GM21390 (cell line): Measurements from ENCODE around the gene FAT1.

Experiments used
- ATAC-seq: cut with Tn5 transposase; IDR thresholded peaks from one replicate; pipeline ENCODE4 v1.9.1; 2021; ENCODE audit not compliant: unreplicated experiment

The FAT1 gene

GRCh38 chr4:186725469-186726425 is 2.1 kb upstream of the FAT1 start:
- ATAC-seq: no peak

GRCh38 chr4:186724864-186725468 is 1.3 kb upstream of the FAT1 start:
- ATAC-seq: no peak

GRCh38 chr4:186724058-186724863 is 605 bp upstream of the FAT1 start:
- ATAC-seq: no peak

GRCh38 chr4:186722796-186723291 is 812 bp downstream of the FAT1 start:
- no peak for ATAC-seq

GRCh38 chr4:186719925-186720694 is 3.5 kb downstream of the FAT1 start:
- ATAC-seq: no peak

- no peak for ATAC-seq
These were observed 6.1 kb downstream of the FAT1 start for GRCh38 chr4:186717556-186717955.

- ATAC-seq: no peak
These were observed 8.6 kb downstream of the FAT1 start for GRCh38 chr4:186715077-186715476.

GRCh38 chr4:186714006-186714675 is 9.5 kb downstream of the FAT1 start:
- ATAC-seq: no peak

- no peak for ATAC-seq
These were observed 11.0 kb downstream of the FAT1 start for GRCh38 chr4:186712690-186713089.

- no peak for ATAC-seq
These were observed 13.0 kb downstream of the FAT1 start for GRCh38 chr4:186710521-186711119.

GRCh38 chr4:186709517-186709916 is 14.1 kb downstream of the FAT1 start:
- ATAC-seq: no peak

- ATAC-seq: no peak
These were observed 15.1 kb downstream of the FAT1 start for GRCh38 chr4:186708554-186708953.

GRCh38 chr4:186707996-186708395 is 15.7 kb downstream of the FAT1 start:
- no peak for ATAC-seq

- no peak for ATAC-seq
These were observed 16.1 kb downstream of the FAT1 start for GRCh38 chr4:186707574-186707973.

GRCh38 chr4:186704057-186704456 is 19.6 kb downstream of the FAT1 start:
- no peak for ATAC-seq

- no peak for ATAC-seq
These were observed 20.1 kb downstream of the FAT1 start for GRCh38 chr4:186703510-186703909.

GRCh38 chr4:186702940-186703339 is 20.7 kb downstream of the FAT1 start:
- ATAC-seq: no peak

- ATAC-seq: no peak
These were observed 21.4 kb downstream of the FAT1 start for GRCh38 chr4:186702297-186702696.

- no peak for ATAC-seq
These were observed 21.9 kb downstream of the FAT1 start for GRCh38 chr4:186701788-186702187.

- ATAC-seq: no peak
These were observed 22.4 kb downstream of the FAT1 start for GRCh38 chr4:186701273-186701672.
